Measurements from ENCODE around the gene PRPSAP1. TPM values are rescaled to one million over a fixed set of nuclear protein-coding genes. Genes with fewer than 3 reads are reported as not detected.

Gene PRPSAP1
- total RNA-seq, 1 experiment from 2014 or later, result 38.4 TPM

- Mint-ChIP-seq H3K27me3 (ENCODE audit: low read depth) (no peaks in the 10 kb centered on the region), H3K27ac (no peak overlapping the region), H3K4me1 (no peaks in the 10 kb centered on the region), H3K4me3 (no peak overlapping the region), H3K9me3 (no peaks in the 10 kb centered on the region), H3K36me3 (ENCODE audit: insufficient read depth in 1 of 3, low read depth in 3 of 3) (peaks cover 12 to 56% (median 51%) of the 10 kb centered on the region in 3 experiments; a peak in 6 of 7 replicates)
- Histone ChIP-seq H2BK120ac (ENCODE audit: low read depth, low read length, poor library complexity, severe bottlenecking) (no peak overlapping the region), H4K8ac (replicated peaks; ENCODE audit: insufficient read length, low read depth, low read length) (no peak overlapping the region), H4K91ac (ENCODE audit: insufficient read length, low read depth, low read length) (no peak overlapping the region), H3K79me1 (ENCODE audit: insufficient read depth, low read depth, low read length, poor library complexity, severe bottlenecking) (no peaks in the 10 kb centered on the region), H3K23me2 (ENCODE audit: insufficient read length, low read depth, low read length, poor library complexity, severe bottlenecking) (no peaks in the 10 kb centered on the region), H3K4ac (ENCODE audit: low read depth, low read length) (no peak overlapping the region), H3K79me2 (ENCODE audit: insufficient read depth, low read length) (no peaks in the 10 kb centered on the region), H3K9ac (ENCODE audit: extremely low read depth, insufficient read length, low read length) (no peak overlapping the region), H3K56ac (ENCODE audit: insufficient read length, low read depth, low read length) (no peak overlapping the region), H4K20me1 (ENCODE audit: control insufficient read depth, insufficient read depth, insufficient read length) (no peaks in the 10 kb centered on the region), H3K14ac (ENCODE audit: insufficient read depth, low read length) (no peak overlapping the region), H3K27me3 (ENCODE audit: insufficient read depth, low read length) (no peaks in the 10 kb centered on the region), H3K4me2 (ENCODE audit: insufficient read depth, insufficient read length, low read length) (no peak overlapping the region), H2BK20ac (ENCODE audit: low read depth, low read length, poor library complexity, severe bottlenecking) (no peak overlapping the region), H2AFZ (ENCODE audit: low read length) (no peak overlapping the region), H2BK12ac (ENCODE audit: insufficient read length, low read depth, low read length) (no peak overlapping the region), H3K18ac (ENCODE audit: insufficient read length, low read depth, low read length) (no peak overlapping the region), H3T11ph (ENCODE audit: low read length) (no peak overlapping the region), H2BK15ac (ENCODE audit: low read depth, low read length) (no peak overlapping the region), H3K9me3 (ENCODE audit: control insufficient read depth, low read depth, low read length) (no peaks in the 10 kb centered on the region), H2AK5ac (ENCODE audit: insufficient read length, low read length) (no peak overlapping the region), H3K27ac (ENCODE audit: insufficient read length, low read depth, low read length) (no peak overlapping the region), H4K5ac (ENCODE audit: insufficient read length, low read depth, low read length) (no peak overlapping the region), H3K23ac (ENCODE audit: insufficient read length, low read depth, low read length) (no peak overlapping the region), H3K4me1 (ENCODE audit: insufficient read depth, low read length) (no peaks in the 10 kb centered on the region), H2BK5ac (ENCODE audit: insufficient read length, low read length) (no peak overlapping the region)
- DNase-seq, result no peak
- no peak for TF ChIP-seq CTCF (conservative IDR thresholded peaks at IDR 0.05)
- WGBS (ENCODE audit: extremely low coverage, insufficient read length, low lambda C conversion rate), result no CpG with 5 or more reads among the region's 1 CpG
Observed at GRCh38 chr17:76326306-76326705, 27.4 kb downstream of the PRPSAP1 start.

Measured in H9 (cell line).